HG02870 (cell line): ENCODE measurements around the gene PSMG3.
"Not testable (repeated sequence)": the region's sequence is repeated elsewhere in the genome, so short reads cannot be mapped to it uniquely, and the experiment has no call there.

ENCODE experiments used
- ATAC-seq: cut with Tn5 transposase; IDR thresholded peaks from one replicate; pipeline ENCODE4 v1.9.1; 2021; ENCODE audit warnings: mild to moderate bottlenecking, moderate library complexity; ENCODE audit not compliant: unreplicated experiment

PSMG3 gene

GRCh38 chr7:1536455-1536742 is 33.4 kb downstream of the PSMG3 start:
- ATAC-seq: no peak

DNA sequence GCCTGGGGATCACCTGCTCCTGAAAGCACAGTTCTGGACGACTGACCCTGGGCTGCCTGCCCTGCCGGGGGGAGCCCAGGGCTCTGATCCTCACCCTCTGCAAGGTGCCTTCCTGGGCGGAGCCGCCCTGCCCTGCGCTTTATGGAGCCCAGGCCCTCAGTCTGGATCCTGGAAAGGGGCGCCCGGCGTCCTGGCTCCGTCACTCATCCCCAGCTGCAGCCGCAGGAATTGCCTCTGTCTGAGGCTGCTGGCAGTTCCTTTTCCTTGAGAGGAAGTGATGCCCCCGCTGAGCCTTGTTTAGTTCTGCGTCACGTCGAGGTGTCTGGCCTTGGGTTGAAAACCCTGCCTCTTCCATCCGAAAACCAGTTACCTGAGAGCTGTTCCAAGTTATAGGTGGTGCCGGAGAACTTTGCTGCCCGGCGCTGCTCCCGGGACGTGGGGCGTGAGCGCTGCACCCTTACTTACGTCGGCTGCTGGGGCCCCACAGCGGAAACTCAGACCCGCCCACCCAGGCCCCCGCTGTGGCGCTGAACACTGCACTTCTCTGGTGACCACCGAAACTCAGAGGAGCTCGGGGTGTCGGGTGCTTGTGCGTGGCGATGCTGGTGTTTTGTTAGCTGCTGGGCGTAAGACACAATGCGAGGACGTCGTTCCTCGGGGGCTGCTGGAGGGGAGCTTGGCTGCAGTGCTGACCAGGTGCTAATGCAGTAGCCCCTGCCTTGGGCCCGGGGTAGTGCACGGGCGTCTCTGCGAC is 34.0 kb downstream of the PSMG3 start:
- ATAC-seq: no peak

GRCh38 chr7:1535100-1535458 is 34.8 kb downstream of the PSMG3 start:
- ATAC-seq: no peak

DNA sequence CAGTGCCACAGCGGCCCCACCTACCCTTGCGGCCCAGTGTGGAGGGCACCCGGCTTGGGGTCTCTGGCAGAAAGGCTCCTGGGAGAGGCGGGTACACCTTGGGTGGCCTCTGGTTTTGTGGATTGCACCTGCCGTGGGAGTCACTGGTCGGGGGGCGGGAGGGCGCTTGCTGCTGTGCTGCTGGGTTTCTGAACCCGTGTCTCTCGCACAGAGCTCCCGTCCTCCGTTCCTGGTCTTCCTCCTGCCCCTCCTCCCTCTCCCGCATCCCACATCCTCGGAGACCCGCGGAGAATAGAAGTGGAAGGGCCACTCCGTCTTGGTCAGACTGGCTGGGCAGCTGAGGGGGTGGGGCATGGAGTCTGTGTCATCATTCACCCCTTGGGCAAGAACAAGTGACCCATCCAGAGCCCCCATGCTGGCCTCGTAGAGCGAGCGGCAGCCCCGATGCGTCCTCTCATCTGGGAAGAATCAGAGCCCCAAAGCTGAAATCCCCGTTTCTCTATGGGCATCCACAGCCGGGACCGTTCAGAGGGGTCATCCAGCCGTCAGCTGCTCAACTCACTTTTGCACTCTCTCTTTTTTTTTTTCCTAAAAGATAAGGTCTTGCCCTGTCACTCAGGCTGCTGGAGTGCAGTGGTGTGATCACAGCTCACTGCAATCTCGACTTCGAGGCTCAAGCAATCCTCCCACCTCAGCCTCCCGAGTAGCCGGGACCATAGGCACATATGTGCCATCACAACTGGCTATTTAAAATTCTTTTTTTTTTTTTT is 35.3 kb downstream of the PSMG3 start:
- ATAC-seq: no peak

GRCh38 chr7:1533547-1534329 is 36.1 kb downstream of the PSMG3 start:
- peak; percentile 69 for ATAC-seq

DNA sequence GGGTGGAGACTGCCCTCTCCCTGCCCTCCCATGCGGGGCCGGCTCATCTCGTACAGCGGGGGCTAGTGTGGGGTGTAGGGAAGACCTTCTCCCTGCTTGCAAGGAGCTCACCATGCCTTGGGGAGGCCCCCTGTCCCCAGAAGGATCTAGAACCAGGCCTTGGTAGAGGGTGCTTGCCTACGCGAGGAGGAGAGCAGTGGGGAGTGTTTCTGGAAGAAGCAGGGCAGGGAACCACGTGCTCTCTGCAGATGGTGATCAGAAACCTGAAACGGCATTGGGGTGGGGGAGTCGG is 36.6 kb downstream of the PSMG3 start:
- ATAC-seq: no peak

DNA sequence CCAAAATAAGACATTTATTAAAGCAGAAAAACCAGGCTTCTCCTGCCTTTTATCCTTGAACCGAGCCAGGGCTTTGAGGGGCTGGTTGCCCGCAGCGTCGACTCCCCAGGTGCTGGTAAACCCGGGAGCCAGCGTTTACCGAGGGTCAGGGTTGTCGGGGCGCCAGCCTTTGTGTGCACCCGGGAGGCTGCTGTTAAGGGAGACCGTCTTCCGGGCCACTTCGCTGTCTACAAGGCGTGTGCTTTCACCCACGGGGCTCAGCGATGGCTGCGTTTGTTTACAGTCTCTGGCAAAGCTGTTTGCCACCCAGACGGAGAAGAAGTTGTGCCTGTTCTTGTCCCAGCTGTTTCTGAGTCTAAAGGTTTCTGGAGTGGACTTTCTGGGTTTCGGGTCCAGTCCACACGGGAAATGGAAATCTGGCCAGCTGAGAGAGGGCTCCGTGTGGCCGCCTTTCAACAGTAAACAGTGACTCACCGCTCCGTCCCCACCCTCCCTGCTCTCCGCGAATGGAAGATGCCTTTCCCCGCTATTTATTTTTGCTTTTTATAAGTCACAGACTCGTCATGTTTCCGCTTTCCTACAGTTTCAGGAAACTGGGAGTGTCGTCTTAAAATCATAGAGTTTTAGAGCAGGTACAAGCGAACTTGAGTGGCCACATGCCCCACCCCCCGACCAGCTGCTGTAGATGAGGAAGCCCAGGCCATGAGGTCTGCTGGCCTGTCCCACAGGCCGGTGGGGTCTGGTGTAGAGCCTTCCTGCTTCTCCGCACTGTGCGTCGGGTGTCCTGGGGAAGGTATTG is 37.2 kb downstream of the PSMG3 start:
- ATAC-seq: no peak

DNA sequence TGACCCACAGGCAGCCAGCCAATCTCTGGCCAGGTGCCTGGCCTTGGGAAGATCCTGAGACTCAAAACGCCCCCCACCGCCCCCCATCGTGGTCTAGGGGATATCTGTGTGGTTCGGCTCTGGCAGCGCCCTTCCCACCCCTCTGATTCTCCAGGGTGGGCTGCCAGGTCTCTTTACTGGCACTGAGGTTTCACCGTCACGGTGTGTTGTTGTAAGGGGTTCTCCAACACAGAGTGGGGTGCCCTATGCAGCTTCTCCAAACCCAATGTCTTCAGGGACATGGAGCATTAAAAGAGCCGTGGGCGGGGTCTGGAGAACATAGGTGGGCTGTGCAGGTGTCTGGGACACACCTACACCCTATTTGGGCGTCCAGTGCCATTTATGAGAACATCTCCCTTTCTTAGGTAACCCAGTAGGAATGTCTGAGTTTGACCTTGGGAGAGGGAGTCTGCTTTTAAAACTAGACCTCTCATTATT is 37.8 kb downstream of the PSMG3 start:
- ATAC-seq: no peak

DNA sequence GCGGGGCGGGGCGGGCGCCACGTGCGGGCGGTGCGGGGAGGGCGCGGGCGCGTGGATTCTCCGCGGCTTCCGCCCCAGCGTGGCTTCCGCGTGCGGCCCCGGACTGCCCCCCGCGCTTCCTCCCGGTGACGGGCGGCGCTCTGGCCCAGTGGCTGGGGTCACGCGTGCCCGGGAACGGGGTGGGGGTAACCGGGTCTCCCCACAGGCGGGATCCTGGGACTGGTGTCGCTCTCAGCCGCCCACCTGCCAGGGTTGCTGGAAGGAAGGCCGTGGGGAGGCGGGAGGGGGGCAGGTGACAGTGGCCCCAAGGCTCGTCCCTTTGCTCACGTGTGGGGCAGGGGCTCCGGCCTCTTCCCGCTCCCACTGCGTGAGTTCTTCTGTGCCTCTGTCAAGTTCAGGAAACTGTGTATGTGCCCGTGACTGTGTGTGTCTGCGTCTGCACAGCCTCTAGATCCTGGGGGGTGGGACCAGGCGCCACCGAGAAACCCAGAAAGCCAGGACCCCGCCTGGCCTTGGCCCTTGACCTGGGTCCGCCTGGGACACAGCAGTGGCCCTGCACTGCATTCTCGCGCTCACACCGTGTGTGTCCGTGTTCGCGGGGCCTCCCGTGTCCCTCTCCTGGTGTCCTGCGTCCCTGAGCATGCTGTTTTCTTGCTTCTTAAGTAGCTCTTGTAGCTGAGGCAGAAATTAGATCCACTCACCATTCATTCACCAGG is 38.4 kb downstream of the PSMG3 start:
- ATAC-seq: no peak

DNA sequence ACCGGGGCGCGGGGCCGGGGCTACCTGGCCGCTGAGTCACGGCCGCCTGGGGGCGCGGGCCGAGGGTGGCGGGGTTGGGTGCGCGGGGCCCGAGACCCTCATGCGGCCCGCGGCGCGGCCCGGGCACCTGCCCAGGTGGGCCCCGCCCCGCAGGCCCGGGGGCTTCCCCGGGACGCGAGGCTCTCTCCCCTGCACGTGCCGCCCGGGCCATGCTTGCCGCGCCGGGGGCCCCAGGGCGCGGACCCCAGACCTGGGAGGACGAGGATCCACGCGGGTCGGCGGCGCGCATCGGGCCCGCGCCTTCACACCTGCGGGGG is 38.9 kb downstream of the PSMG3 start:
- ATAC-seq: no peak

DNA sequence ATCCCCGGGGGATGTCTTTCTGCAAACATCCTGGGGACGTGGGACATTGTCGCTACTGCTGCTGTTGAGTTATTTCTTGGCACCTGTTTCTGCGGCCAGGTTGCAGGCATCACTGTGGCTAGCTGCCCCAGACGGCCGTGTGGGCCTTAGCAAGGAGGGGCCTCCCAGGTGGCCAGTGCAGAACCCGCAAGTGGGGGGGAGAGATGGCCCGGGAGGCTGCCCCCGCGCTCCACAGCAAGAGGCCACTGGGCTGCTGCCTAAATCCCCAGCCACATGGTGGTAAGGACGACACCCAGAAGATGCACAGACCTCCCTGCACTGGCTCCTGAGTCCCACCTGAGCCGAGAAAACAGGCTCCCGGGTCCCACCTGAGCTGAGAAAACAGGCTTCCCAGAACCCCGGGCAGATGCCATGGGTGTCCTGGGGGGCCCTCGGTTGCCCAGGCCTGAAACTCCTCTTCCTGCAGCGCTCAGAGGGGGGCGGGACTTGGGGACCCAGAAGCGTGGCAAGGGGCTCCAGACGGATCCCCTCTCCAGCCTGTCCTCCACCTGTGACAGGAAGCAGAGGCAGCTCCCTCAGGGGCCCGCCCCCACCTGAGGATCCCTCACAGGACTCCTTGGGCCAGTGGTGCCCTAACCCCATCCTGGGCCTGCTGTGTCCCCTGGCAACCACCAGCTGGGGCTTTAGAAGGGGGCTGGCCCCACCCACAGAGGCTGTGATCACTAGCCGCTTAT is 40.3 kb downstream of the PSMG3 start:
- no peak for ATAC-seq

DNA sequence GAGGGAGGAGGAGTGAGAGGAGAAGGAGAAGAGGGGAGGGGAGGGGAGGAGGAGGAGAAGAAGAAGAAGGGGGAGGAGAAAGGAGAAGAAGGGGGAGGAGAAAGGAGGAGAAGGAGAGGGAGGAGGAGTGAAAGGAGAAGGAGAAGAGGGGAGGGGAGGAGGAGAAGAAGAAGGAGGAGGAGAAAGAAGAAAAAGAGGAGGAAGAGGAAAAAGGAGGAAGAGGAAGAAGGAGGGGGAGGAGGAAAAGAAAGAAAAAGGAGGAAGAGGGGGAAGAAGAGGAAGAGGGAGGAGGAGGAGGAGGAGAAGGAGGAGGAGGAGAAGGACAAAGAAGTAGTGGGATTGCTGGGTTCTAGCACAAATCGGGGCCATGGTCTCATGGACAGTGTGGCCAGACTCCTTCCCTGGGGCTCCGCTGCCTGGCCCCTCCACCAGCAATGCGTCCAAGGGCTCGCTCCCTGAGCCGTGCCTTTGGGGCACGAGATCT is 43.5 kb downstream of the PSMG3 start:
- no peak for ATAC-seq

DNA sequence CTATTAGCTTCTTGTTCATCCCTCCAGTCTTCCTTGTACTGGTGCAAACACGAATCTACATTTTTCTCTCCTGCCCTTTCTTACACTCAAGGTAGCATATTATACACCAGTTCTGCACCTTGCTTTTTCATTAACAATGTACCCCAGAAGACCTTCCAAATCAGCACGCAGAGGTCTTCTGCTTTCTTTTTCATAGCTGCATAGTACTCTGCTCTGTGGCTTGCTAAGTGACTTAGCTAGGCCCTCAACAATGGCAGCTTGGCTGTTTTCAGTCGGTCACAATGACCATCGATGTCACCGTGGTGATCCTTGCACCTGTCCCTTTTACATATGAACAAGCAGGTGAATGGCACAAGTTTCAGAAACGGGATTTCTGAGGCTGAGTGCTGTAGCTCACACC is 44.4 kb downstream of the PSMG3 start:
- no peak for ATAC-seq

- ATAC-seq: no peak
Measured at GRCh38 chr7:1523844-1524243, 46.0 kb downstream of the PSMG3 start.

DNA sequence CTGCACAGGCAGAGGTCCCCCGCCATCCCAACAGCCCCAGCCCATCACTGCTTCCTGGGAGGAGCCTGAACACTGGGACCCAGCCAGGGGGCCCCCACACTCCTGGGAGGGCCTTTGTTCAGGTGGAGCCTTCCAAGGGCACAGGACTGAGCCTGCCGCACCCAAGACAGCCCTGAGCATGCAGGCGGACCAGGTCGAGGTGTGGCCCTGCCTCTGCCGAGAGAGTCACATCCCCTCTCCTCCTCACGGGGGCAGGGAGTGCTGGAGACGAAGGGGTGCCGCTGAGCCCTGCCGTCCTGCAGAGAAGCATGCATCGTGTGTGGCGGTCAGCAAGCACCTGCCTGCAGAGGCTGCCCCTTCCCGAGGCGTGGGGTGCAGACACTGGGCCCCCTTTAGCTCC is 46.6 kb downstream of the PSMG3 start:
- ATAC-seq: no peak

- no peak for ATAC-seq
Measured at GRCh38 chr7:1521456-1521855, 48.4 kb downstream of the PSMG3 start.

DNA sequence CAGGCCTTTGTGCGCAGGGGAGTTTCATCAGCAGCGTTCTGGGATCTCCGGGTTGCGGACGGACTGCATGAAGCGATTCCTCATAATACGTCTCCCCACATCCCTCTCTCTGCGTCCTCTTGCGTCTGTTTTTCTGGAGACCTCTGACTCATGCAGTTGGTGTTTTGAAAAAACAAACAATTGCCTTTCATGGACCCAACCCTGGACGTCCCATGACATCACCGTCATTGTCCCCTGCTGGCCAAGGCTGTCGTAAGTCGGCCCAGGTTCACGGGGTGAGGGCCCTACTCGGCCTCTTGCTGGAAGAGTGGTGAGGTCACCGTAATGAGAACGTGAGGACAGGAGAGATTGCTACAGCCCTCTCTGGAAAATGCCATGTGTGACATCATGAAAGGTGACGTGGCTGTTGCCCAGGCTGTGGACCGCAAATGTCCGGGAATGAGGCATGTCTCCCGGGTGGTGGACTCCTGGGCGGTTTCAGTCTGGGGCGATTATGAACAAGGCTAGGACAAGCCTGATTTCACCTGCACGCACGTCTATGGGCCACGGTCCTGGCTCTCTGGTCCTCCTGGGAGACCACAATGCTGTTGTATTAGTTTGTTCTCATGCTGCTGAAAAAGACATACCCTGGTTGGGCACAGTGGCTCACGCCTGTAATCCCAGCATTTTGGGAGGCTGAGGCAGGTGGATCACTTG is 49.1 kb downstream of the PSMG3 start:
- ATAC-seq: no peak

DNA sequence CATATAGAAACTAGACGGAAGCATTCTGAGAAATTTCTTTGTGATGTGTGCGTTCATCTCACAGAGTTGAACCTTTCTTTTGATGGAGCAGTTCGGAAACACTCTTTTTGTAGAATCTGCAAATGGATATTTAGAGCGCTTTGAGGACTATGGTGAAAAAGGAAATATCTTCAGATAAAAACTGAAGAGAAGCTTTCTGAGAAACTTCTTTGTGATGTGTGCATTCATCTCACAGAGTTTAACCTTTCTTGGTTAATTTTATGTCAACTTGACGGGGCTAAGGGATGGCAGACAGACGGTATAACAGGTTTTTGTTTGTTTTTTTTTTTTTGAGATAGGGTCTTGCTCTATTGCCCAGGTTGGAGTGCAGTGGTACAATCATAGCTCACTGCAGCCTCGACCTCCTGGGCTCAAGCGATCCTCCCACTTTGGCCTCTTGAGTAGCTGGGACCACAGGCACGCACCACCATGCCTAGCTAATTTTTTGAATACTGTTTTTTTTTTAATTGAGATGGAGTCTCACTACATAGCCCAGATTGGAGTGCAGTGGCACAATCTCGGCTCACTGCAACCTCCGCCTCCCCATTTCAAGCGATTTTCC is 50.4 kb downstream of the PSMG3 start:
- not testable (repeated sequence) for ATAC-seq
